ENCODE results near the gene BOD1L1.
"Not testable (repeated sequence)": the region's sequence is repeated elsewhere in the genome, so short reads cannot be mapped to it uniquely, and the experiment has no call there.

The BOD1L1 gene

GRCh38 chr4:13588954-13589353, 38.6 kb downstream of the BOD1L1 start:
- TF ChIP-seq TAF1 (IDR thresholded peaks at IDR 0.05; ENCODE audit: borderline replicate concordance, low read depth, low read length) = no peak
- TF ChIP-seq POLR2AphosphoS5 (IDR thresholded peaks at IDR 0.05; ENCODE audit: low read depth, low read length) = no peak
- TF ChIP-seq POLR2A (IDR thresholded peaks at IDR 0.05; ENCODE audit: low read depth, low read length) = no peak
- FAIRE-seq (no peak), DNase-seq (ENCODE audit: insufficient read length) (no peak)

GRCh38 chr4:13584481-13584880, 43.0 kb downstream of the BOD1L1 start:
- DNase-seq (ENCODE audit: insufficient read length) (no peak), FAIRE-seq (no peak)
- TF ChIP-seq POLR2A (IDR thresholded peaks at IDR 0.05; ENCODE audit: low read depth, low read length) = no peak
- TF ChIP-seq POLR2AphosphoS5 (IDR thresholded peaks at IDR 0.05; ENCODE audit: low read depth, low read length) = no peak
- TF ChIP-seq TAF1 (IDR thresholded peaks at IDR 0.05; ENCODE audit: borderline replicate concordance, low read depth, low read length) = no peak

GRCh38 chr4:13580036-13580435, 47.5 kb downstream of the BOD1L1 start:
- no peak for TF ChIP-seq POLR2A (IDR thresholded peaks at IDR 0.05; ENCODE audit: low read depth, low read length)
- TF ChIP-seq TAF1 (IDR thresholded peaks at IDR 0.05; ENCODE audit: borderline replicate concordance, low read depth, low read length) = no peak
- no peak for TF ChIP-seq POLR2AphosphoS5 (IDR thresholded peaks at IDR 0.05; ENCODE audit: low read depth, low read length)
- DNase-seq (ENCODE audit: insufficient read length) (no peak), FAIRE-seq (no peak)

GRCh38 chr4:13577660-13578059, 49.9 kb downstream of the BOD1L1 start:
- DNase-seq (ENCODE audit: insufficient read length) = no peak
- FAIRE-seq = no peak
- TF ChIP-seq POLR2AphosphoS5 (IDR thresholded peaks at IDR 0.05; ENCODE audit: low read depth, low read length) (no peak), POLR2A (IDR thresholded peaks at IDR 0.05; ENCODE audit: low read depth, low read length) (no peak), TAF1 (IDR thresholded peaks at IDR 0.05; ENCODE audit: borderline replicate concordance, low read depth, low read length) (no peak)

- TF ChIP-seq POLR2AphosphoS5 (IDR thresholded peaks at IDR 0.05; ENCODE audit: low read depth, low read length) = no peak
- TF ChIP-seq TAF1 (IDR thresholded peaks at IDR 0.05; ENCODE audit: borderline replicate concordance, low read depth, low read length) = no peak
- TF ChIP-seq POLR2A (IDR thresholded peaks at IDR 0.05; ENCODE audit: low read depth, low read length) = no peak
- FAIRE-seq (no peak), DNase-seq (ENCODE audit: insufficient read length) (no peak)
These were observed 56.6 kb downstream of the BOD1L1 start for GRCh38 chr4:13570916-13571315.

- no peak for FAIRE-seq
- TF ChIP-seq TAF1 (IDR thresholded peaks at IDR 0.05; ENCODE audit: borderline replicate concordance, low read depth, low read length) (no peak), POLR2A (IDR thresholded peaks at IDR 0.05; ENCODE audit: low read depth, low read length) (no peak), POLR2AphosphoS5 (IDR thresholded peaks at IDR 0.05; ENCODE audit: low read depth, low read length) (0 out of 2 replicates have a peak, but pooled peaks have one; percentile 26)
- no peak for DNase-seq (ENCODE audit: insufficient read length)
These were observed 60.4 kb downstream of the BOD1L1 start for GRCh38 chr4:13567125-13567524.

GRCh38 chr4:13562876-13563275, 64.6 kb downstream of the BOD1L1 start:
- FAIRE-seq (no peak), DNase-seq (ENCODE audit: insufficient read length) (no peak)
- no peak for TF ChIP-seq POLR2A (IDR thresholded peaks at IDR 0.05; ENCODE audit: low read depth, low read length)
- no peak for TF ChIP-seq TAF1 (IDR thresholded peaks at IDR 0.05; ENCODE audit: borderline replicate concordance, low read depth, low read length)
- no peak for TF ChIP-seq POLR2AphosphoS5 (IDR thresholded peaks at IDR 0.05; ENCODE audit: low read depth, low read length)

- DNase-seq (ENCODE audit: insufficient read length) = no peak
- TF ChIP-seq POLR2AphosphoS5 (IDR thresholded peaks at IDR 0.05; ENCODE audit: low read depth, low read length) = no peak
- TF ChIP-seq TAF1 (IDR thresholded peaks at IDR 0.05; ENCODE audit: borderline replicate concordance, low read depth, low read length) = no peak
- TF ChIP-seq POLR2A (IDR thresholded peaks at IDR 0.05; ENCODE audit: low read depth, low read length) = no peak
- FAIRE-seq = no peak
These were observed 65.9 kb downstream of the BOD1L1 start for GRCh38 chr4:13561673-13562072.

- DNase-seq (ENCODE audit: insufficient read length); FAIRE-seq: not testable (repeated sequence)
These were observed 67.4 kb downstream of the BOD1L1 start for GRCh38 chr4:13560111-13560510.

- no peak for FAIRE-seq
- TF ChIP-seq POLR2A (IDR thresholded peaks at IDR 0.05; ENCODE audit: low read depth, low read length) = no peak
- TF ChIP-seq TAF1 (IDR thresholded peaks at IDR 0.05; ENCODE audit: borderline replicate concordance, low read depth, low read length) = no peak
- TF ChIP-seq POLR2AphosphoS5 (IDR thresholded peaks at IDR 0.05; ENCODE audit: low read depth, low read length) = no peak
- DNase-seq (ENCODE audit: insufficient read length) = no peak
These were observed 68.1 kb downstream of the BOD1L1 start for GRCh38 chr4:13559413-13559812.

GRCh38 chr4:13558881-13559280, 68.6 kb downstream of the BOD1L1 start:
- no peak for TF ChIP-seq POLR2A (IDR thresholded peaks at IDR 0.05; ENCODE audit: low read depth, low read length)
- TF ChIP-seq POLR2AphosphoS5 (IDR thresholded peaks at IDR 0.05; ENCODE audit: low read depth, low read length) = no peak
- TF ChIP-seq TAF1 (IDR thresholded peaks at IDR 0.05; ENCODE audit: borderline replicate concordance, low read depth, low read length) = no peak
- FAIRE-seq = no peak
- DNase-seq (ENCODE audit: insufficient read length) = no peak

GRCh38 chr4:13555325-13555724, 72.2 kb downstream of the BOD1L1 start:
- TF ChIP-seq TAF1 (IDR thresholded peaks at IDR 0.05; ENCODE audit: borderline replicate concordance, low read depth, low read length) = no peak
- no peak for TF ChIP-seq POLR2AphosphoS5 (IDR thresholded peaks at IDR 0.05; ENCODE audit: low read depth, low read length)
- TF ChIP-seq POLR2A (IDR thresholded peaks at IDR 0.05; ENCODE audit: low read depth, low read length) = no peak
- FAIRE-seq (no peak), DNase-seq (ENCODE audit: insufficient read length) (no peak)

GRCh38 chr4:13553081-13553480, 74.4 kb downstream of the BOD1L1 start:
- no peak for TF ChIP-seq POLR2AphosphoS5 (IDR thresholded peaks at IDR 0.05; ENCODE audit: low read depth, low read length)
- no peak for TF ChIP-seq POLR2A (IDR thresholded peaks at IDR 0.05; ENCODE audit: low read depth, low read length)
- TF ChIP-seq TAF1 (IDR thresholded peaks at IDR 0.05; ENCODE audit: borderline replicate concordance, low read depth, low read length) = no peak
- no peak for DNase-seq (ENCODE audit: insufficient read length)
- no peak for FAIRE-seq

All from GM12892 (cell line).